Stimulated activated CD4-positive, alpha-beta T cell treated with anti-CD3 and anti-CD28 coated beads, Interleukin-1b, Interleukin-23, amount 100 ng/mL, for 1 hour (primary cell): ENCODE data around the gene IZUMO4.

Experiments used
- DNase-seq, 2 donors: peaks; one replicate each; pipeline ENCODE4 v3.0.0-alpha.2; 2020; ENCODE audit warnings: low read depth in 2 of 2

IZUMO4 gene

GRCh38 chr19:2108251-2109016 is 11.7 kb downstream of the IZUMO4 start:
- no peak for DNase-seq

- no peak for DNase-seq
Measured at GRCh38 chr19:2109046-2109864, 12.5 kb downstream of the IZUMO4 start.

- no peak for DNase-seq
Measured at GRCh38 chr19:2110822-2111221, 14.1 kb downstream of the IZUMO4 start.

GRCh38 chr19:2111425-2111824 is 14.7 kb downstream of the IZUMO4 start:
- no peak for DNase-seq

- DNase-seq: no peak
Measured at GRCh38 chr19:2111886-2112285, 15.2 kb downstream of the IZUMO4 start.

GRCh38 chr19:2112516-2113320 is 16.0 kb downstream of the IZUMO4 start:
- no peak for DNase-seq

- DNase-seq: no peak
Measured at GRCh38 chr19:2113439-2114211, 16.9 kb downstream of the IZUMO4 start.

GRCh38 chr19:2114218-2114617 is 17.5 kb downstream of the IZUMO4 start:
- DNase-seq: no peak

GRCh38 chr19:2114821-2115220 is 18.1 kb downstream of the IZUMO4 start:
- DNase-seq: no peak

GRCh38 chr19:2115324-2115723 is 18.6 kb downstream of the IZUMO4 start:
- no peak for DNase-seq

- no peak for DNase-seq
Measured at GRCh38 chr19:2115911-2116426, 19.3 kb downstream of the IZUMO4 start.

GRCh38 chr19:2116507-2116906 is 19.8 kb downstream of the IZUMO4 start:
- no peak for DNase-seq

- DNase-seq: no peak
Measured at GRCh38 chr19:2117215-2117960, 20.7 kb downstream of the IZUMO4 start.

GRCh38 chr19:2118438-2118837 is 21.7 kb downstream of the IZUMO4 start:
- no peak for DNase-seq

GRCh38 chr19:2119921-2120785 is 23.4 kb downstream of the IZUMO4 start:
- no peak for DNase-seq

GRCh38 chr19:2120821-2121220 is 24.1 kb downstream of the IZUMO4 start:
- DNase-seq: no peak

GRCh38 chr19:2121416-2122051 is 24.8 kb downstream of the IZUMO4 start:
- DNase-seq: no peak

GRCh38 chr19:2122251-2122650 is 25.5 kb downstream of the IZUMO4 start:
- DNase-seq: no peak

GRCh38 chr19:2122982-2123381 is 26.3 kb downstream of the IZUMO4 start:
- DNase-seq: no peak
